Left forelimb (tissue), 1 donor: ENCODE measurements around the gene RAB36.

Experiments used
- DNase-seq: peaks from one replicate; pipeline ENCODE4 v3.0.0-alpha.2; 2018; ENCODE audit warnings: low spot score

The RAB36 gene, protein sequence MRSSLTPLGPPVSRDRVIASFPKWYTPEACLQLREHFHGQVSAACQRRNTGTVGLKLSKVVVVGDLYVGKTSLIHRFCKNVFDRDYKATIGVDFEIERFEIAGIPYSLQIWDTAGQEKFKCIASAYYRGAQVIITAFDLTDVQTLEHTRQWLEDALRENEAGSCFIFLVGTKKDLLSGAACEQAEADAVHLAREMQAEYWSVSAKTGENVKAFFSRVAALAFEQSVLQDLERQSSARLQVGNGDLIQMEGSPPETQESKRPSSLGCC

DNA sequence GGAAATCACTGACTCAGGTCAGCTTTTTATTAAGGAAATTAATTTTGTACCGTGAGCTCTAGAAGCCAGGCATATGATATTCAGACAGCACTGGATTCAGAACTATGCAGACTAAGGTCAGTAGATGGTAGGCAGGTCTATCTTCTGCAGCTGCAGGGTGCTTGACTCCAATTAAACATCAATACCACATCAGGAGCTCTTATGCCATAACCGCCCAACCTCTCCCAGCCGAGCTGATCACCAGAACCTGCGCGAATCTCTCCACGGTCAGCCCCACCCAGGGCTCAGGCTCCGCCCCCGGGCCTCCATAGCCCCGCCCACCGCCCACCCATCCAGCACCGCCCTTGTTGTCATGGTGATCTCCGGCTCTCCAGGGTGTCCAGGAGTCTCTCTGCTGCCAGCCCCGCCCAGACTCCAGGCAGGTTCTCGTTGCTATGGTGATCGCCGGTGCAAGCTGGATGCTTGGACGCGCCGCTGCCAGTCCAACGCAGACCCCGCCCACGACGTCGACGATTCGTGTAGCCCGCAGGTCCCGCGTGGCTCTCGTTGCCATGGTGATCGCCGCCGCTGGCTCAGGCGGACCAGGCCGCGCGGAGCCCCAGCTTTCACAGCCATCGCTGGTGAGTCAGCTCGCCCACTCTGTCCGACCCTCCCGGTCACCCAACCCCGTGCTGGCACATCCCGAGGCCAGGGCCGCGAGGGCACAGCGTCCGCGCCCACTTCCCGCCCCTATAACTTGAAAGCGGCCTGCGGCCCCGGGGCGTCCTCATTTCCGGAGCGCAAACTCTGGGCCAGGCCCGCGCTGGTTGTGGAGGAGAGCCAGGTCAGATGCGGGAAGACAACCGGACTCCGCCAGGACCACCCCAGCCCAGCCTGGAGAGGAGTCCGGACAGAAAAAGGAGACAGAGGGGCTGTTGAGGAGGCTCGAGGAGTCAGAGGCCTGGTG, at the start of gene RAB36:
Gene RAB36 (plus strand): TSS at position 546 of the 946 bp plus-strand sequence. CDS start 1,140 bp downstream, outside the sequence.
- DNase-seq, result peak; percentile 94

DNA sequence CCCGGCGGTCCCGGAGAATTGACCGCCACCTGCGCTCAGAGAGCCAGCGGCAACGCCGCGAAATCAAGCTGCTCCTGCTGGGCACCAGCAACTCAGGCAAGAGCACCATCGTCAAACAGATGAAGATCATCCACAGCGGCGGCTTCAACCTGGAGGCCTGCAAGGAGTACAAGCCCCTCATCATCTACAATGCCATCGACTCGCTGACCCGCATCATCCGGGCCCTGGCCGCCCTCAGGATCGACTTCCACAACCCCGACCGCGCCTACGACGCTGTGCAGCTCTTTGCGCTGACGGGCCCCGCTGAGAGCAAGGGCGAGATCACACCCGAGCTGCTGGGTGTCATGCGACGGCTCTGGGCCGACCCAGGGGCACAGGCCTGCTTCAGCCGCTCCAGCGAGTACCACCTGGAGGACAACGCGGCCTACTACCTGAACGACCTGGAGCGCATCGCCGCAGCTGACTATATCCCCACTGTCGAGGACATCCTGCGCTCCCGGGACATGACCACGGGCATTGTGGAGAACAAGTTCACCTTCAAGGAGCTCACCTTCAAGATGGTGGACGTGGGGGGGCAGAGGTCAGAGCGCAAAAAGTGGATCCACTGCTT, 49.4 kb upstream of the RAB36 start:
- no peak for DNase-seq

DNA sequence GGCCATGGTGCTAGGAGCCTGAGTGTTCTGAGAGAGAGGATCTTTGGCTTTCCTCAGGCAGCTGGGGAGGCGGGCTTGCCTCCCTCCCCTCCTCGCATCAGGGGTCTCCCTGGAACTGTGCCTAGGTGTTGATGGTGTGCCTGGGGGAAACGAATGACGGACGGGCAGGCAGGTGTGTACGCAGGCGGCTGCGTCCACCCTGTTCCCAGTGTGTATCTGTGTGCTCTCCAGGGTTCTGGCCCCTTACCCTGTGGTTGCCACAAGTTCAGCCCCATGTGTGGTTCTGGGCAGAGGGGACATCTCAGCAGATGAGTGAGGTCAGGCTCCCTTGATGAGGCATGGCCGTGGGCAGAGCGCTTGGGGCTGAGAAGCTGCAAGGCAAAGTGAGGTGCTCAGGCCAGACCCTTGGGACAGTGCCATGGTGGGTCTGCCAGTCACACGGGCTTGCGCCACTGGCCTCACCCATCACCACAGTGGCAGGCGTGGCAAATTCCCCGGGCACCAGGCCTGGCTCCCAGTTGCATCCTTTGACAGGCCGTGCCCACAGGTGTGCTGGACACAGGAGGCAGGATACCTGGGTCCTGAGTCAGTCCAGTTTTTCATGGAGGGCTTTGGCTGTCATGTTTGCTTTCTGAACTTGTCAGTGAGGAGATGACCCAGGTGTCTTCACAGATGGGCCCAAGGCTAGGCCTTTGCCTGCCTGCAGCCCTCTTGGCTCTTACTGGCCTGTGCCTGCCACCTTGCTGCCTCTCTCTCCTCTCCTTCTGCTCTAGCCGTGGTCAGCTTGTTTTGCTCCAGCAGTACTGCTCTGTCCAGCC, 47.7 kb upstream of the RAB36 start:
- DNase-seq, result no peak

DNA sequence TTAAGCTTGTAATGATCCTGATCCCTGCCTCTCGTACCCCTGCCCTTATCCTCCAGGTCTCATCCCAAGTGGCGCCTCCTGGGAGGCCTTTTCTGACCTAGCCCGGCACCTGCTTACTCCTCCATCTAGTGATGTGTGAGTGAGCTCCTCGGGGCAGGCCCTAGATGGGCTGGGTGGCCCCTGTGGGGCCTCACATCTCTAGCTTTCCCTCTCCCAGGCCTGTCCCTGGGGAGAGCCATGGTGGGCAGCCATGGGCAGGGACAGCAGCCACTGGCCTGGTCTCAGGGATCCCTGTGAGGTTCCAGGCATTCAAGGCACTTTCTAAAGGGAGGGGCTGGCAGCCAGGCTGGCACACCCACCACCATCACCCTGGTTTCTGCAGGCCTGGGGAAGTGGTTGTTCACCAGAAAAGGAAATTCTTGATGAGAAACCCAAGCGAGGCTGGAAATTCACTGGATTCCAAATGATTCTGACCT, 47.0 kb upstream of the RAB36 start:
- DNase-seq, result no peak

DNA sequence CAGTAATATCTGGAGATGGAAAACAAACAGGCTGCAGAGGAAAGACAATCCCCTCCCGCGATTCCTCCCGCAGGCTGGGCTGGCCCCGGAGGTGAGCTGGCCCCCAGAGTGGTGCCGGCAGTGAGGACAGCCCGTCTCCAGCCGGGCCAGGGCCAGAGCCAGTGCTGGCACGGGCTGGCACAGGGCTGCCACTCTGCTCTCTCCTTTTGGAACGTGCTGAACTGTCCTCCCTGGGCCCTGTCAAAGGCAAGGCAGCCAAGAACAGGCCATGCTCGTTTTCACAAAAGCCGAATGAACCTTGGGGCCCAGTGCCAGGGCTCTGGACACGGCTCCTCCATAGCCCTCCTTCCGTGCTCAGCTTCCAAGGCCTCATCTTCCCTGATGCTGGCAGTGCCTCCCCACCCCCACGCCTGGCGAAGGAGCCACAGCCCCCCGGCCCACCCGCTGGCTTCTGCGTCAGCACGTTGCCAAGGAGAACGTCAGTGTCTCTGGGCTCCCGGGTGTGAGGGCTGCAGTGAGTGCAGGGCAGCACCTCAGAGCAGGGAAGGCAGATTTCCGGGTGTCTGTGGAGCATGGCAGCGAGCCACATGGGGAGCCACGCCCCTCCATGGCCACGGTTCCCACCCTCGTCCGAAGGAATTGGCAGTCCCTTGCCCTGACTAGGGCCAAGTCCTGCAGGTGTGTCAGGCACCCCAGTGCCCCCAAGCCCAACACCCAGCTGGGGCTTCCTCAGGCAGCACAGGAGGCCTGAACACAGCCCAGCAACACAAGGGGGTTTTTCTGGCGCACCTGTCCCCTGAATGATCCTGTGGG, 46.4 kb upstream of the RAB36 start:
- no peak for DNase-seq

DNA sequence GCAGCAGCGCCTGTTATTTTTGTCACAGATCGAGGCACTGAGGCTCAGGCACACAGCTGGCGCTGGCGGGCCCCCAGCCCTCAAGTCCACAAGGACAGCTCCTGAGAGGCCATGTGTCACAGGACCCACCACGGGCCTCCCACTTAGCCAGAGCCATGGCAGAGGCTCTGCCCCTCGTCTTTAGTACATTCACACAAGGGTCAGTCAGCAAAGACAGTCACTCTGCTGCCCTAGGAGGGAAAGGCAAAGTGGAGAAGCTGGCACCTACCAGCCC, 45.8 kb upstream of the RAB36 start:
- DNase-seq, result no peak

DNA sequence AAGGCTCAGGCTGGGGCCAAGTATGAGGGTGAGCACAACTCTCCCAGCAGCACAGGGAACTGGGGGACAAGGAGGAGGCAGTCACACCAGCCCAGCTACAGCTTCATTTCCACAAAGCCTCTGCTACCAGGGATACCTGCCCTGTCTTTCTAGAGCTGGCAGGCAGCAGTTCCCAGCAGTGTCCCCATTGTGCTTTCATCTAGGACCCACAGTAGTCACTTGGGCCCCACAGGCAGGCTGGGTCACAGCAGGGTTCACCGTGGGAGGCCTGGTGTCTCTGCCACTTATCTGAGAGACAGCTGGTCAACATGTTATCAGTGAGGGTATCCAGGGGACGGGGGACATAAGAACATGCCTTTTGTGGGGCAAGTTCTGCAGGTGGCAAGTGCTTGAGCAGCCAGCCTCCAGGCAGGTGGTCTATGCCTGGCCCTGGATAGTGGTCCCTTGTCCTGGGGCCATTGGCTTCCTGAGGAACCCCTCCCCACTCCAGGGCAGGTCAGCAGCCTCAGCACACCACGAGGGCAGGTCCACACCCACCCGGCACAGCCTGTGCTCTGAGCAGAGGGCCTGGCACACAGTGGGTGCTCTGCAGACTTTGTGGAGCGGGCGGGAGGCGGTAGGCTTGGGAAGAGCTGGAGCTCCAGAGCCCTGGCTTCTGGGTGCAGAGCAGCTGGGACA, 45.0 kb upstream of the RAB36 start:
- no peak for DNase-seq

DNA sequence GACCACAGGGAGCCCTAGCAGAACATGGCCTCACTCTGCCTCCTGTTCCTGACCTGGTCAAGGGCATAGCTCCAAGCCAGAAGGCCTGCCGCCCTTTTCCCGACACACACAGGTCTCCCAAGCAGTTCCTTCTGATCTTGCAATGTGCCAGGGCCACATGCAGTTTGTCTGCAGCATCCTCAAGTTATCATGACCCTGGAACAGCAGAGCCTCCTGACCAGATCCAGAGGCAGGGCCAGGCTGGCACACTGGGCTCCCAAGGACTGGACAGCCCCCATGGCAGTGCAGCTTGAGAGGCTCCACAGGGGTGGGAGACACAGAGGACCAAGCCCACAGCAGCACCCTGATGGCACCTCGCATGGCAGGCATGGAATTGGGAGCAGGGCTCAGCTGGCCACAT, 43.8 kb upstream of the RAB36 start:
- no peak for DNase-seq

DNA sequence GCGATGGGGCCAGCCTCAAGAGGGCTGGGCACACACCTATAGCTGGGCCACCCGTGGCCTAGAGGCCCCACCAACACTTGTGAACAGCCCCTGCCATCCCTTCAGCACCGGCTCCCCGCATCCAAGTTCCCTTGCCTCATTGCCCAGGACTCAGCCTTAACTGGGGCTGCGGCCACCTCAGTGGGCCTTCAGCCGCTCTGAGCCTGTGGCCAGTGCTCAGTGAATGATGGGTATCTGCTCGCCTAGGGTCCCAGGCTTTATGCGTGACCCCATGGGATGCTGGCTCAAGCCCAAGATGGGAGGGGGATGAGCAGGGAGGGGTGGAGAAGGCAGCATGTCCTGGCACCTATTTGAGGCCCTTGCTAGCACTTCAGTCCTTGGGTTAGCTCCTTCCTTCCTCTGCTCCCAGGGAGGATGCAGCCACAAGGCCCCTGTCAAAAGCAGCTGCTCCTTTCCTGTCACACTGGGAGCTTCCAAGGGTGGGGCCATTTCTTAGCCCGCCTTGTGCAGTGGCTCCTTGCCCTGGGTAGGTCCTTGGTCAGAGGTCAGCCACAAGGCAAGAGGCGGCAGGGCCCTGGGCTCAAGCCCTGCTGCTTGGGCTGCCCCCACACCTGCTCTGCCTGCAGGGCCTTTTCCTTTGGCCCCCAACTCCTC, 43.1 kb upstream of the RAB36 start:
- no peak for DNase-seq

DNA sequence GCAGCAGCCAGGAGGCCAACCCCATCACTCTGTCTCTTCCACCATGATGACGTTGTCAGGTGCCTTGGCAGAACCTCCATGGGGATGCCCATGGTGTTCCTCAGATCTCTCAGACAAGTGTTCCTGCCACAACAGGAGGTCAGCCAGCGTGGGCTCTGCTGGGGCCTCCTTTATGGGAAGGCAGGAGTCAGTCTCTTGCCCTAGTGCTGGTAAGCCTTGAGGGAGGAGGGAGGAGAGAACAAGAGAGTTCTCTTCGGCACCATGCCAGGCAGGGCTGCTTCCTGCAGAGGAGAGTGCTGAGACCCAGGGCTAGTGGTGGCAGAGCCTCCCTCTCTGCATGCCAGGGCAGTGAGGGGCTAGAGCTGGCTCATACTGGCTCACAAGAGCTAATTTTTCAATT, 42.5 kb upstream of the RAB36 start:
- DNase-seq, result no peak

DNA sequence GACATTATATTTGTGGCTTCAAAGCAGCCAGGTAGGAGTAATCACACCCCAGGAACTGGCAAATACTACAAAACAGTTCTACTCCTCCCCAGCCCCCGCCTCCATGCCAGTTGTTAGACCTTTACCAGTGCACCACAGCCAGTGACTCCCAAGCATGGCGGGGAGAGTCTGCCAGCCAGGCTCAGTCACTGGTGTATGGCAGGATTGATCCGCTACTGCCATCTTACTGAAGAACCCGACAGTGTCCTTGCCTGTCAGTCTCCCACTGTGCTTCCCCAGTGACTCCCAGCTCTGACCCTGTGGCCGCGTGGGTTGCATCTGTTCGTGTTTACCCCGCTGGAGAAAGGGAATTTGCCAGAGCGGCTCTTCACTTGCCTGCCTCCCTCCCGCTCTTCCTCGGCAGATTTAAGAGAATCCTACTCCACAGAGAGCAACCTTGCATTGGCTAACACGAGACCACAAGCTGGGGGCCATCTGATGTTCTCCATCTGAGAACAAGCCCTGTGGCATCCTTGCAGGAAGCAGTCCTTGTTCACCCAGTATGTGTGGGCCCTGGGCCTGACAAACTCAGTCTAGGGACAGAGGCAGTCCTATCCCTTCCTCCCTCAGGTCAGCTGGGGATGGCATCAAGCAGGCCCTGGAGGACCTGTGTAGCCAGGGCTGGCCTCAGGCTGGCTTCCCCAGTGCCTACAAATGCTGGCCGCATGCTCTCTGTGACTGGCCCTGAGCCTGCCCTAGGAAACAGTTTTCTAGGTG, 41.9 kb upstream of the RAB36 start:
- DNase-seq, result no peak

DNA sequence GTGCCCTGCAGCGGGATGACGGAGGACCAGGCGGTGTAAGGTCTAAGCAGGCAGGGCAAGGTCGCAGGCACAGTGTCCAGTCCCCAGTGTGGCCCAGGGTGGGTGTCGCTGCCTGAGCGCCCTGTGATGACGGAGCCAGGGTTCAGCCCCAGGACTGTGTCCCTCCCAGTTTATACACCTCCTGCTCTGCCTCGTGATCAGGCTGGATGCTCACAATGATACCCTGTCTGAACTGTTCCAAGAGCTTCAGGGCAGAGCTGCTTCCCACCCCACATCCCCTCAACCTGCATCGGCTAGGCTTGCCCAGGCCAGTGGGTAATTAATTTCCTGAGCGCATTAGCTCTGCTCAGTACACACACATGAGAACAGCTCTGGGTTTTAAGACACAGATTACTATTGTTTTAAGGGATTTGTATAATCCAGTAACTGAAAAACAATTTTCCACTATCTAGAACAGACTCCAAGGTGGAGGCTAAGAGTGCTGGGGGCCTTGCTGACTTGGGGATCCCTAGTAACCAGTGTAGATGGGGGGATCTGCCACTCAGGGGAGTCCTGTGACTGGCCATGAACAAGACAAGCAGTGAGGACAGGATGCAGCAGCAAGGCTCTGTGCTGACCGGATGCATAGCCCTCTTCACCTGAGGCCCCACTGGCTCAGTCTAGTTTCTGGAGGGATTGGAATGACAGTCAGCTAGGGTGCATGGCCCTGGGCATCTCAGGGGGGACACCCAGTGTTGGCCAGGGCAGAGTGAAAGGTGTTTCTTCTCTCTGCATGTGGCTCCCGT, 40.9 kb upstream of the RAB36 start:
- DNase-seq, result no peak

DNA sequence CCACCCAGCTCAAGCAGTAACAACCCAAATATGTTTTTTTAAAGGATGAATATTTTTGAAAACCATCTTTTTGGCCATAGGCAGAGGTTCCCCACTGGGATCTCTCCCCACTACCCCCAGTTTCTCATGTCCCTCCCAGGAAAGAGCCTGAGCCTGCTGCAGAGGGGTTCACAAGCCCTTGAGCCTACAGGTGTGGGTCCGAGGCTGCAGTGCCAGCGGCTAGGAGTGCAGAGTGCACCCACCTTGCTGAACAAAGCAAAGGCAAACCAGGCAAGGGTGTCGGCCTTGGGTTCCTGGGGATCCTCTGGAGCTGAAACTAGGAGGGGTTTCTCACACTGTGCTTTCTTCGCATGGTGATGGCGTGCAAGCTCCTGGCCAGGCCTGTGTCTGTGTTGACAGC, 40.0 kb upstream of the RAB36 start:
- no peak for DNase-seq

DNA sequence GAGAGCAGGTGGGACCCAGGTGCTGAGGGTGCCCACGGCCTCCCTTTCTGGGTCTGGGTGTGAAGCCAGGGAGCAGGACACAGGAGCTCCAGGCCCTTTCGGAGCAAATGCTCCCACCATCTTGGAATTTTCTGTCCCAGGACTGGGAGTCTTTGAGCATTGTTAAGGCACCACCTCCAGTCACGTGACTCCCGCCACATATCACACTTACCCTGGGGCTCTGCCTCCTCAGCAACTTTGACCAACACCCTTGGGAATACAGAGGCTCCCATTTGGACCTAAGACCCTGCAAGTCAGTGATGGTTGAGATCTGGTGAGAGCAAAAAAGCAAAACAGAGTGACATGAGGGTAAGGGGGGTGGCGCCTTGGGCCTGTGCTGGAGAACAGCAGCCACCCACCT, 39.4 kb upstream of the RAB36 start:
- DNase-seq, result no peak

DNA sequence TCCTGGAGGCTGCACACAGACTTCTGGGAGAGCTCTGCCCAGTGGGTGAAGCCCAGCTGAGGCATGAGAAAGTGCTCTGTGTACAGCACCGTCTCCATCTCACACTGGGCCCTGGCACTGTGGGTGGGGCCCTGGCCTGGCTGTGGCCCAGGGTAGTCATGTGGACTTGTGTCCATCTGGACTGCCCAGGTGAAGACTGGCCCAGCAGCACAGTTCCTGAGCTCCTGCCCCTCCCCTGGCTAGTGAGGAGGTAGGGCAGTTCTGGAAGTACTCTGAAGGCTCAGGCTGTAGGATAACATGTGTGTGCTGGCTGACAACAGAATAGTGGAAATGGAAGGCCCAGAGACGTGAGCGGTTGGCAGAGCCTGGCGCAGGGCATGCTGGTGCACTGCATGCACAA, 38.9 kb upstream of the RAB36 start:
- no peak for DNase-seq

DNA sequence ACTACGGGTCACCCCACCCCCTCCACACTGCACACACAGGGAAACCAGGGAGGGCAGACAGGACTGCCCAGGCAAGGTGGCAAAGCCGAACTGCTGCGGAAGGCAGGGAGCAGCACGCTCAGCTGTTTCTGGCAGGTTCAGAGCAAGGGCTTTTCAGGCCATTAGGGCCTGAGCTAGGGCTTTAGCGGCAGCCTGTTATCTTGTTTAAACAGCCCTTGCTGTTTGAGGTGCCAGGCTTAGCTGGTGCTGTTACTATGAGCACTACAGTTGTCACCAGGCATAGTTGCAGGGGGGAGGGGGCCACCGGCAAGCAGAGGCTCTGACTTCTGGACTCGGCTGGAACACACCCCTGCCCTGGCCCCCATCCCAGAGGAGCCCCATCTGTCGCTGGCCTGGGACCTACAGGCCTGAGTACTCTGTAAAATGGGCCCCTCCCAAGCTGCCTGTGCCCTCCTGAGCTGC, 38.3 kb upstream of the RAB36 start:
- no peak for DNase-seq

DNA sequence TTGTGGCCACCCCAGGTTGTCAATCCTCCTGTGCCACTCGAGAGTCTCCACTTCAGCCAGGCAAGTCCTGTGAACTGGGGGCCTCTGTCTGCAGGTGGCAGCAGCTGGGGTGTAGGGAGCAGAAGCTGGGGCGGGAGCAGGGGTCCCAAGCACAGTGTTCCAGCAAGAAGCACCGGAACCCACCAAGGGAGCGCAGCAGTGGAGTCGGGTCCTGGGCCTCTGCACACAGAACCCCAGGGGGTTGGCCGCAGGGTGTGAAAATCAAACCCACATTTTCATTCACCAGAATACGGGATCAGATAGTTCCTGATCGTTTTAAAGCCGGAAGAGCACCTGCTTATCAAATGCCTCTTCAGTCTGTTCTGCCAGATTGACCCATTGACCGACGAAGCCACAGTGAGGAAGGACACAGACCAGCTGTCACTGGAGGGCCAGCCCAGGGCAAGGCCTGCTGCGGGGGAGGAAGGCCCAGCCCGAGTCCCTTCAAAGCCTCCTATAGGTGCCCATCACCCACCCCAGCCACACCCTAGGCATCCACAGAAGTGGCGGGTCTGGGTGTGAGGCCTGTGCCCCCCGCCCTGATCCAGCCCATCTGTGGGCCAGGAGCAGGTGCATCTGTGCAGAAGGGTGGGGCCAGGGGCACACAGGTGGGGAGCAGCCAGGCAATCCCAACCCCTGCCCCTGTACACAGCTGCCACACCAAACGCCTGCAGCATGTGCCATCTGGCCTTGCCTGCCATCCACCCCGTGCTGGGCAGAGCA, 37.6 kb upstream of the RAB36 start:
- DNase-seq, result no peak
